Neural cell (in vitro differentiated cells): ENCODE measurements around the gene SUFU.

Experiments
- CTCF ChIP-seq: fragments of 450-650 bp; IDR thresholded peaks from 2 replicates; pipeline ENCODE4 v1.5.1; 2014; ENCODE audit warnings: antibody characterized with exemption, mild to moderate bottlenecking, moderate library complexity; ENCODE audit not compliant: poor library complexity, severe bottlenecking
- EZH2 ChIP-seq: fragments of 200-600, 300-800 bp; shearing (Covaris generic), sonication (generic); IDR thresholded peaks from 2 replicates; pipeline ENCODE4 v1.6.1; 2014; ENCODE audit warnings: antibody characterized with exemption, low read length, borderline replicate concordance, mild to moderate bottlenecking; ENCODE audit not compliant: insufficient read depth, poor library complexity, severe bottlenecking
- POLR2AphosphoS5 ChIP-seq: IDR thresholded peaks from 2 replicates; pipeline ENCODE4 v1.6.1; 2012
- SMC3 ChIP-seq: fragments of 450-650 bp; conservative IDR thresholded peaks from 2 replicates; pipeline ENCODE4 v1.6.1; 2014; ENCODE audit warnings: antibody characterized with exemption, mild to moderate bottlenecking, moderate library complexity; ENCODE audit not compliant: poor library complexity

GRCh38 chr10:102484021-102484420 lies 19.8 kb upstream of the SUFU start:
- TF ChIP-seq CTCF: no peak
- no peak for TF ChIP-seq SMC3
- no peak for TF ChIP-seq POLR2AphosphoS5
- no peak for TF ChIP-seq EZH2
